ENCODE measurements around the gene HNRNPL. TPM values are rescaled to one million over a fixed set of nuclear protein-coding genes. Genes with fewer than 3 reads are reported as not detected.
A peak's percentile ranks its signal among the peaks of the same experiment; 100 is the strongest.

Gene HNRNPL
- total and polyA plus RNA-seq, 2 of the 8 experiments (the other 6 are each of a cell fraction or from before 2014, with no cell fraction given) = 404 to 779 TPM

DNA sequence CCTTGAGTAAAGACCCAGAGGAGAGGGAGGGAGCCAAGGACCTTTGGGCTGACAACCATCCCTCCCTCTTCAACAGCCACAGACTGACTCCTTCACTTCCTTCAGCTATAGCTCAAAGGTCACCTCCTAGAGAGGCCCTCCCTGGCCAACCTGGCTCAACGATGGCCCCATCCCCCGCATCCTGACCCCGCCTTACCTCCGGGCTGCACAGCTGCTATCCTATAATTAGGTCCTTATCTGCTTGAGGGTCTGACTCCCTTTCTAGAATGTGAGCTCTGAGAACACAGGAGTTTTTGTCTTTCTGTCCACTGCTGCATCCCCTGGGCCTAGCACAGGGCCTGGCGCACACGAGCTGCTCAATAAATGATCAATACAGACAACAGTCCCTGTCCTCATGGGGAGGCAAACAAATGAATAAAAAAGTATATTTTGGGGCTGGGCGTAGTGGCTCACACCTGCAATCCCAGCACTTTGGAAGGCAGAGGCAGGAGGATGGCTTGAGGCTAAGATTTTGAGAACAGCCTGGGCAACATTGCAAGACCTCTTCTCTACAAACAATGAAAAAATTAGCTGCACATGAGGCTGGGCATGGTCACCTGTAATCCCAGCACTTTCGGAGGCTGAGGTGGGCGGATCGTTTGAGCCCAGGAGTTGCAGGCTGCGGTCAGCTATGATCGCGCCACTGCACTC, 30.4 kb downstream of the HNRNPL start:
- H3K23ac ChIP-seq (ENCODE audit: insufficient read length) = no peak overlapping the region
- no peak overlapping the region for H3K9ac ChIP-seq (replicated peaks in 1 of 4; ENCODE audit: extremely low read depth in 1 of 4, low read depth in 3 of 4, low read length in 3 of 4)
- H2AK5ac ChIP-seq (ENCODE audit: low read depth, low read length) = no peak overlapping the region
- FAIRE-seq (no peak), DNase-seq (ENCODE audit: low read depth in 1 of 2, low spot score in 2 of 2) (no peak)
- H3K4me3 ChIP-seq (ENCODE audit: extremely low read depth in 1 of 4, insufficient read depth in 2 of 4, low read depth in 3 of 4, low read length in 4 of 4) = no peak overlapping the region
- H3K4ac ChIP-seq (replicated peaks; ENCODE audit: insufficient read length, low read depth, low read length) = no peak overlapping the region
- peaks cover 2 to 5% of the 10 kb centered on the region in 2 experiments for H4K20me1 ChIP-seq (replicated peaks in 1 of 2; ENCODE audit: control insufficient read depth in 1 of 2, insufficient read depth in 2 of 2, low read length in 2 of 2)
- H2BK12ac ChIP-seq (ENCODE audit: low read depth, low read length) = no peak overlapping the region
- peak overlapping the region; percentile 64 for H4K8ac ChIP-seq (ENCODE audit: extremely low read depth, insufficient read depth, low read length)
- WGBS, 2 experiments (ENCODE audit: extremely low coverage in 1 of 2, insufficient coverage in 1 of 2, insufficient read length in 1 of 2, insufficient replicate concordance in 2 of 2, low coverage in 1 of 2, low lambda C conversion rate in 2 of 2, missing lambda C conversion rate in 1 of 2) = 95% methylated on average over 13 of the region's 13 CpGs; no CpG with 5 or more reads in 1 of the 2 experiments
- no peaks in the 10 kb centered on the region for H3K79me1 ChIP-seq (ENCODE audit: low read depth, low read length)
- H4K91ac ChIP-seq (replicated peaks; ENCODE audit: insufficient read length, low read length) = no peak overlapping the region
- no peaks in the 10 kb centered on the region; a peak in 1 of 7 replicates for H3K4me1 ChIP-seq (replicated peaks in 1 of 4; ENCODE audit: control insufficient read depth in 3 of 4, insufficient read depth in 4 of 4, low read length in 3 of 4)
- H3K4me2 ChIP-seq (ENCODE audit: insufficient read depth in 1 of 2, low read depth in 2 of 2, low read length in 2 of 2) = no peak overlapping the region
- no peak overlapping the region for H2BK5ac ChIP-seq (ENCODE audit: low read depth, low read length)
- TF ChIP-seq SP4 (IDR thresholded peaks at IDR 0.05; ENCODE audit: low read length) = no peak
- no peak for TF ChIP-seq ZNF274 (IDR thresholded peaks at IDR 0.05; ENCODE audit: borderline replicate concordance, extremely low read depth, low read length)
- H3K9me3 ChIP-seq (ENCODE audit: insufficient read depth in 2 of 2, low read depth in 1 of 2, low read length in 1 of 2) = peaks cover 0 to 9% of the 10 kb centered on the region in 2 experiments; a peak in 1 of 4 replicates
- no peak overlapping the region for H3K27ac ChIP-seq (ENCODE audit: low read depth, low read length)
- no peak overlapping the region for H4K5ac ChIP-seq (ENCODE audit: insufficient read length, low read depth, low read length)
- peaks cover 0 to 28% (median 11%) of the 10 kb centered on the region in 4 experiments; a peak in 5 of 8 replicates for H3K36me3 ChIP-seq (ENCODE audit: control insufficient read depth in 2 of 4, insufficient read depth in 4 of 4, low read length in 3 of 4)
- H2AFZ ChIP-seq (ENCODE audit: low read length) = no peak overlapping the region
- H3K23me2 ChIP-seq (ENCODE audit: low read depth, low read length) = no peaks in the 10 kb centered on the region
- H3K14ac ChIP-seq (ENCODE audit: insufficient read length) = no peak overlapping the region
- H3K56ac ChIP-seq (replicated peaks; ENCODE audit: insufficient read length, low read depth, low read length) = no peak overlapping the region
- no peak overlapping the region for H2BK15ac ChIP-seq (ENCODE audit: low read length)
- CTCF ChIA-PET (ENCODE audit: partially characterized antibody) = interaction anchor here (0.6 to 2.2 kb wide), 4 partner anchors 12 to 81 kb away, joined by 3 to 5 read pairs (median 4); partner anchors contain the start of gene ECH1
- H3K27me3 ChIP-seq (replicated peaks in 1 of 4; ENCODE audit: control insufficient read depth in 3 of 4, extremely low read depth in 1 of 4, insufficient read depth in 3 of 4, low read length in 3 of 4) = no peaks in the 10 kb centered on the region
- H3K18ac ChIP-seq (ENCODE audit: extremely low read depth, low read length) = no peak overlapping the region
- no peak overlapping the region for H2BK20ac ChIP-seq (ENCODE audit: low read length)
- no peak overlapping the region for H2BK120ac ChIP-seq (replicated peaks; ENCODE audit: low read depth, low read length)
- H3K79me2 ChIP-seq (ENCODE audit: control insufficient read depth in 1 of 2, insufficient read depth in 2 of 2, low read length in 2 of 2) = no peaks in the 10 kb centered on the region
- POLR2A ChIA-PET (ENCODE audit: partially characterized antibody) = interaction anchor here (0.5 to 1.7 kb wide), 6 partner anchors 8 to 133 kb away, joined by 3 to 7 read pairs (median 4); partner anchors contain the start of gene CAPN12

Data from H1 (cell line).